Thoracic aorta (tissue), 2 donors: ENCODE data around the gene ARTN. TPM values are rescaled to one million over a fixed set of nuclear protein-coding genes. Genes with fewer than 3 reads are reported as not detected.

Source experiments
- ATAC-seq: fragments of 150-250 bp; one replicate; pipeline ENCODE4 v1.8.0; 2017; ENCODE audit warnings: low read depth; ENCODE audit not compliant: insufficient number of reproducible peaks, low FRiP score
- DNase-seq: peaks from one replicate; pipeline ENCODE4 v3.0.0-alpha.2; 2020; ENCODE audit warnings: low spot score
- H3K27ac ChIP-seq, 2 donors: fragments of 200-600 bp; sonication (generic); 1 replicate in 1 of 2; 2 replicates in 1 of 2; pipeline ENCODE4 v1.5.1; 2016; ENCODE audit warnings: mild to moderate bottlenecking in 2 of 2, moderate library complexity in 2 of 2
- H3K27me3 ChIP-seq: fragments of 200-600 bp; sonication (generic); replicated peaks from 2 replicates; pipeline ENCODE4 v1.6.0; 2016; ENCODE audit warnings: mild to moderate bottlenecking; ENCODE audit not compliant: insufficient read depth
- H3K36me3 ChIP-seq: fragments of 200-600 bp; sonication (generic); one replicate; pipeline ENCODE4 v1.5.1; 2016
- H3K4me1 ChIP-seq, 2 donors: fragments of 200-600 bp; sonication (generic); 1 replicate in 1 of 2; 2 replicates in 1 of 2; pipeline versions ENCODE4 v1.5.1 to v1.6.0; 2016; ENCODE audit warnings: low read depth in 2 of 2, mild to moderate bottlenecking in 1 of 2; ENCODE audit not compliant: control insufficient read depth in 1 of 2
- H3K4me3 ChIP-seq: fragments of 200-600 bp; sonication (generic); 2 replicates; pipeline ENCODE4 v1.5.1; 2016; ENCODE audit warnings: mild to moderate bottlenecking
- H3K9me3 ChIP-seq: fragments of 200-600 bp; sonication (generic); 2 replicates; pipeline ENCODE4 v1.5.1; 2016
- total RNA-seq, 2 donors: library from RNA; depleted of rRNA; stranded (reverse); fragments of >200 nt; gene quantifications; one replicate each; pipeline versions ENCODE4 v1.1.0 to v1.2.3, GENCODE V29; 2016
- TF ChIP-seq, protein P1 (sequence below): fragments of 200-600 bp; sonication (generic); IDR thresholded peaks from one replicate; pipeline ENCODE4 v1.5.1; 2019; ENCODE audit warnings: antibody characterized with exemption

Gene ARTN
- total RNA-seq, 2 donors from 2014 or later = 3.8 to 6.1 TPM

DNA sequence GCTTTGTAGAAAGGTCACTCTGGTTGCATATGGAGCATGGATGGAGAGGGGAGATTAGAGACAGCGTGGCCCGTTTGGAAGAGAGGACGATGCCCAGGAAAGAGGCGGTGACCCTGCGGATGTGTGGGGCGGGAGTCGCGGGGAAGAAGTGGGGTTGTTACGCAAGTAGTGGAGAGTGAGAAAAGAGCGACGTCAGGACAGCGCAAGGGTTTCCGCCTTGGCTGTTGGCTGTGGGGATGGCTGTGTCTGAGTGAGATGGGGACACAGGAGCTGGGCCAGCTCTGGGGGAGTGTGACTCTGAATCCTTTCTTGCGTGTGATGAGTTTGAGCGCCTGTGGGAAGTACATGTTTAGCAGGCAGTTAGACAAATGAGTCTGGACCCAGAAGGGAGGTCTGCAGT is 49.2 kb downstream of the ARTN start:
- H3K27ac ChIP-seq = no peak overlapping the region
- ATAC-seq (no peak), DNase-seq (no peak)
- no peaks in the 10 kb centered on the region for H3K9me3 ChIP-seq
- TF ChIP-seq, protein P1, sequence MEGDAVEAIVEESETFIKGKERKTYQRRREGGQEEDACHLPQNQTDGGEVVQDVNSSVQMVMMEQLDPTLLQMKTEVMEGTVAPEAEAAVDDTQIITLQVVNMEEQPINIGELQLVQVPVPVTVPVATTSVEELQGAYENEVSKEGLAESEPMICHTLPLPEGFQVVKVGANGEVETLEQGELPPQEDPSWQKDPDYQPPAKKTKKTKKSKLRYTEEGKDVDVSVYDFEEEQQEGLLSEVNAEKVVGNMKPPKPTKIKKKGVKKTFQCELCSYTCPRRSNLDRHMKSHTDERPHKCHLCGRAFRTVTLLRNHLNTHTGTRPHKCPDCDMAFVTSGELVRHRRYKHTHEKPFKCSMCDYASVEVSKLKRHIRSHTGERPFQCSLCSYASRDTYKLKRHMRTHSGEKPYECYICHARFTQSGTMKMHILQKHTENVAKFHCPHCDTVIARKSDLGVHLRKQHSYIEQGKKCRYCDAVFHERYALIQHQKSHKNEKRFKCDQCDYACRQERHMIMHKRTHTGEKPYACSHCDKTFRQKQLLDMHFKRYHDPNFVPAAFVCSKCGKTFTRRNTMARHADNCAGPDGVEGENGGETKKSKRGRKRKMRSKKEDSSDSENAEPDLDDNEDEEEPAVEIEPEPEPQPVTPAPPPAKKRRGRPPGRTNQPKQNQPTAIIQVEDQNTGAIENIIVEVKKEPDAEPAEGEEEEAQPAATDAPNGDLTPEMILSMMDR = no peak
- peaks cover 12 to 22% of the 10 kb centered on the region in 2 donors for H3K4me1 ChIP-seq
- no peaks in the 10 kb centered on the region for H3K27me3 ChIP-seq
- H3K4me3 ChIP-seq = no peak overlapping the region
- peaks cover 3% of the 10 kb centered on the region for H3K36me3 ChIP-seq

DNA sequence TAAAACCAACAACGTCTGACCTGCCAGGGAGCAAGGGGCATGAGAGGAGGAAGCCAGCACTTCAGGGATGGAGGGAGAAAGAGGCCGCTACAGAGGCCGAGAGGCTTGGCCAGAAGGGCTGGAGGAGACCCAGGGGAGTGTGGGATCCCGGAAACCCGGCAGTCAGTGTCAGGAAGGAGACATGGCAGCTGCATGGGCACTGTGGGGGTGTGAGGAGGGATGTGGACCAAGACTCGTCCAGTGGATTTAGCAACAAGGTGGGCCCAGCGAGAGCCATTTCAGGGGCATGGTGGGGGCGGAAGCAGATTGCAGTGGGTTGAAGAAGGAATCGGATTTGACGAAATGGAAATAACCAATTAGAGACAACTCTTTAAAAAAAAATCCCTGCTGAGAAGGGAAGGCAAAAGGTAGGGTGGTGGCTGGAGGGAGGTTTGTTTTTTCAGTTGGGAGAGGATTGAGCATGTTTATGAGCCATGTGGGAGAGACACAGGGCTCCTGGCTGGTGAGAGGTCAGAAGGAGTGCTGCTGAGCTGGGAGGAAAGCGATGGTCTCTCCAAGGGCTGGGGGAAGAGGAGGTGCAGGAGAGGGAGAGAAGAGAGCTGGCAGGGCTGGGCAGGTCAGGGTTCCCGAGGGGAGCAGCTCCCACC is 49.8 kb downstream of the ARTN start:
- ATAC-seq (no peak), DNase-seq (no peak)
- TF ChIP-seq, protein P1 = no peak
- no peaks in the 10 kb centered on the region for H3K27me3 ChIP-seq
- H3K27ac ChIP-seq = no peak overlapping the region
- H3K36me3 ChIP-seq = no peaks in the 10 kb centered on the region
- H3K4me1 ChIP-seq = peaks cover 9 to 16% of the 10 kb centered on the region in 2 donors
- no peak overlapping the region for H3K4me3 ChIP-seq
- no peaks in the 10 kb centered on the region for H3K9me3 ChIP-seq

DNA sequence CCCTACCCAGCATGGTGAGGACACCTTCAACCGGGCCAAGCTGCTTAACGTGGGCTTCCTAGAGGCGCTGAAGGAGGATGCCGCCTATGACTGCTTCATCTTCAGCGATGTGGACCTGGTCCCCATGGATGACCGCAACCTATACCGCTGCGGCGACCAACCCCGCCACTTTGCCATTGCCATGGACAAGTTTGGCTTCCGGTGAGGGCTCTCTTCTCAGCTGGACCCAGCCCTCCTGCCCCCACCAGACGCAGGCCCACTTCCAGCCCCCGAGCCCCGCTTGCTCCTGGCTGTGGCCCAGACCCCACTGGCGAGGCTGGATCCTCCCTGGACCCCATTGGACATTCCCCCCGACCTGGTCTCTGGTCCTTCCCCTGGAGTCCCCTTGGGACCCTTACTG is 51.3 kb downstream of the ARTN start:
- peaks cover 3 to 8% of the 10 kb centered on the region in 2 donors for H3K4me1 ChIP-seq
- ATAC-seq (no peak), DNase-seq (no peak)
- H3K9me3 ChIP-seq = no peaks in the 10 kb centered on the region
- TF ChIP-seq, protein P1 = no peak
- H3K27ac ChIP-seq = no peak overlapping the region
- H3K36me3 ChIP-seq = no peaks in the 10 kb centered on the region
- H3K4me3 ChIP-seq = no peak overlapping the region
- no peaks in the 10 kb centered on the region for H3K27me3 ChIP-seq

DNA sequence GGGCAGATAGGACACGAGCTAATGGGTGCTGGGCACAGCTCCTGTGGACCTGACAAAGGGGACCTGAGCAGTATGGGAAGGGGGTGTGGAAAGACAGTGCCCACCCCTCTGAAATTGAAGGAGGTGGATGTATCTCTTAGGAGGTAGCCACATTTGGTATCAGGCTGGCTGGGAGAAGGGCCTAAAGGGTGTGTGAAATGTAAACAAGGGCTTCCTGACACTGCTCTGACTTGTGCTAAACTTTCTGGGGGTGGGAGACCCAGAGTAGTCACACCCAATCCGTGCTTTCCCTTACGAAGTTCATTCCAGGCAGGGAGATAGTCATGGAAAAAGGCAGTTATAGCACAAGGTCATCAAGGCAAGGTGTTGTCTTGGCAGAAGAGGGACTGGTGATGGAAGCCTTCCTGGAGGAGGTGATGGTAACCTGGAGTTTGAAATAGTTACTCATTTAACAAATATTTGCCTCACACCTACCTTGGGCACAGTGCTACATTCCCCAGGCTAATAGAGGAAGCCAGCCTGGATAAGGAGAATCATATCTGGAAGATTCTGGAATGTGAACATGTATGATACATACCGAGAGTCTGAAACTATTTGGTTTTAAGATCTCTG is 52.5 kb downstream of the ARTN start:
- Histone ChIP-seq H3K36me3 (no peaks in the 10 kb centered on the region), H3K4me3 (no peak overlapping the region)
- ATAC-seq = no peak

DNA sequence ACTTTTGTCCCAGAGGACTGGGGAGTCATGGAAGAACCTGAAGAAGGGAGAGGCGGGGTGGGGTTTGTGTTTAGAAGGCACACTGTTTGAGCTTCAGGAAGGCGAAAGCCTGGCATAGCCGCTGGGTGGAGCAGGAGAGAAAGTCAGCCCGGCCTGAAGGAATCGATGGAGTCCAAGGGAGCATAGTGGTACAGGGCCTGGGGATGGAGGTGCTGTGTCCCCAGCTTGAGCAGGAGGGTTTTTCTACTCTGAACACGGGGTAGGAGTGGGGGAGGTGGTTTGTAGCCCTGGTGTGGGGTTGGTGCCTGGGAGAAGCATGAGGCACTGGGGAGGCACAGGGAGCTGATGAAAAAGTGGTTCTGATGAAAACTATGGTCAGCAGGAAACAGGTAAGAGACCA is 53.1 kb downstream of the ARTN start:
- no peak for DNase-seq
- H3K4me1 ChIP-seq = peaks cover 5 to 9% of the 10 kb centered on the region in 2 donors
- TF ChIP-seq, protein P1 = no peak
- H3K9me3 ChIP-seq = no peaks in the 10 kb centered on the region
- ATAC-seq = no peak
- H3K36me3 ChIP-seq = no peaks in the 10 kb centered on the region
- no peak overlapping the region for H3K27ac ChIP-seq
- H3K27me3 ChIP-seq = no peaks in the 10 kb centered on the region
- no peak overlapping the region for H3K4me3 ChIP-seq

More for the DNA sequence above, 52.5 kb downstream of the ARTN start:
- TF ChIP-seq, protein P1 = no peak
- Histone ChIP-seq H3K9me3 (no peaks in the 10 kb centered on the region), H3K27me3 (no peaks in the 10 kb centered on the region), H3K4me1 (peaks cover 5 to 8% of the 10 kb centered on the region in 2 donors), H3K27ac (no peak overlapping the region)
- DNase-seq = no peak

Other genes with a start within 250 kb of the ARTN start
- gene ST3GAL3, start 226.3 kb upstream of the ARTN start, total RNA-seq = 10 to 100 TPM; 26.3 to 36.0 TPM
- 10 to 100 TPM; 22.2 to 34.3 TPM for gene IPO13, start 13.1 kb downstream of the ARTN start, total RNA-seq
- 10 to 100 TPM; 21.9 to 31.4 TPM for gene DPH2, start 36.2 kb downstream of the ARTN start, total RNA-seq
- gene ATP6V0B, start 41.2 kb downstream of the ARTN start, total RNA-seq = 100 to 1,000 TPM in 1 of 2 donors, 10 to 100 TPM in 1; 72.3 to 136 TPM
- gene B4GALT2, start 45.4 kb downstream of the ARTN start, total RNA-seq = 10 to 100 TPM; 34.8 to 51.6 TPM
- 10 to 100 TPM in 1 of 2 donors, 1 to 10 TPM in 1; 4.5 to 24.0 TPM for gene CCDC24, start 57.8 kb downstream of the ARTN start, total RNA-seq
- gene SLC6A9, start 97.7 kb downstream of the ARTN start, total RNA-seq = 10 to 100 TPM; 15.0 to 26.8 TPM
- under 1 TPM in 1 of 2 donors, not detected in 1; 0.92 TPM for gene KLF17, start 185.0 kb downstream of the ARTN start, total RNA-seq
- not detected for gene KLF18, start 207.8 kb downstream of the ARTN start, total RNA-seq